Stimulated activated naive CD8-positive, alpha-beta T cell treated with anti-CD3 and anti-CD28 coated beads, Interleukin-15, Interleukin-2, amounts not matched to agents 100 U/mL and 50 U/mL, for 24 hours (primary cell): ENCODE measurements around the gene MAD1L1.

Experiments used
- ATAC-seq: fragments of 150-1000 bp; cut with Tn5 transposase; one replicate; pipeline ENCODE4 v1.10.0; 2021
- DNase-seq: peaks from one replicate; pipeline ENCODE4 v3.0.0; 2021

Gene MAD1L1

GRCh38 chr7:2138146-2138765, 94.5 kb downstream of the MAD1L1 start:
- DNase-seq: peak; percentile 70
- peak; percentile 75 for ATAC-seq

- ATAC-seq: no peak
Measured at GRCh38 chr7:2134740-2135139, 98.0 kb downstream of the MAD1L1 start.

GRCh38 chr7:2132243-2132642, 100.5 kb downstream of the MAD1L1 start:
- no peak for DNase-seq
- ATAC-seq: no peak

More at GRCh38 chr7:2134740-2135139, 98.0 kb downstream of the MAD1L1 start:
- no peak for DNase-seq

- no peak for DNase-seq
- no peak for ATAC-seq
Measured at GRCh38 chr7:2131800-2132199, 100.9 kb downstream of the MAD1L1 start.

- DNase-seq: no peak
- no peak for ATAC-seq
Measured at GRCh38 chr7:2131341-2131740, 101.4 kb downstream of the MAD1L1 start.

GRCh38 chr7:2130096-2130375, 102.7 kb downstream of the MAD1L1 start:
- ATAC-seq (no peak), DNase-seq (no peak)

- no peak for DNase-seq
- no peak for ATAC-seq
Measured at GRCh38 chr7:2129323-2130095, 103.2 kb downstream of the MAD1L1 start.

GRCh38 chr7:2128601-2129322, 104.0 kb downstream of the MAD1L1 start:
- no peak for DNase-seq
- ATAC-seq: no peak

- no peak for ATAC-seq
- no peak for DNase-seq
Measured at GRCh38 chr7:2126621-2127020, 106.1 kb downstream of the MAD1L1 start.

- ATAC-seq: no peak
Measured at GRCh38 chr7:2125931-2126330, 106.8 kb downstream of the MAD1L1 start.

GRCh38 chr7:2124604-2125345, 108.0 kb downstream of the MAD1L1 start:
- ATAC-seq: no peak
- no peak for DNase-seq

More at GRCh38 chr7:2125931-2126330, 106.8 kb downstream of the MAD1L1 start:
- DNase-seq: no peak

GRCh38 chr7:2123916-2124315, 108.8 kb downstream of the MAD1L1 start:
- ATAC-seq (no peak), DNase-seq (no peak)

- DNase-seq (no peak), ATAC-seq (no peak)
Measured at GRCh38 chr7:2123360-2123759, 109.4 kb downstream of the MAD1L1 start.

GRCh38 chr7:2122651-2123050, 110.1 kb downstream of the MAD1L1 start:
- no peak for DNase-seq
- no peak for ATAC-seq

GRCh38 chr7:2120841-2121830, 111.6 kb downstream of the MAD1L1 start:
- ATAC-seq: no peak
- DNase-seq: no peak

GRCh38 chr7:2120251-2120660, 112.5 kb downstream of the MAD1L1 start:
- ATAC-seq: peak; percentile 70
- DNase-seq: peak; percentile 48

- no peak for DNase-seq
- no peak for ATAC-seq
Measured at GRCh38 chr7:2118630-2119190, 114.0 kb downstream of the MAD1L1 start.

GRCh38 chr7:2118056-2118455, 114.7 kb downstream of the MAD1L1 start:
- no peak for DNase-seq
- no peak for ATAC-seq

GRCh38 chr7:2117646-2118045, 115.1 kb downstream of the MAD1L1 start:
- ATAC-seq (no peak), DNase-seq (no peak)

- peak; percentile 56 for ATAC-seq
Measured at GRCh38 chr7:2116989-2117591, 115.7 kb downstream of the MAD1L1 start.

GRCh38 chr7:2116448-2116810, 116.3 kb downstream of the MAD1L1 start:
- ATAC-seq (no peak), DNase-seq (no peak)

More at GRCh38 chr7:2116989-2117591, 115.7 kb downstream of the MAD1L1 start:
- DNase-seq: no peak
